Activated T-cell treated with anti-CD3 and anti-CD28 coated beads, Interleukin-2, amount 50 U/mL, for 4 hours (primary cell): Measurements from ENCODE around the gene MSRB2. TPM values are rescaled to one million over a fixed set of nuclear protein-coding genes. Genes with fewer than 3 reads are reported as not detected.

Experiments used
- ATAC-seq, 2 donors: fragments of 200-7000 bp; cut with Tn5 transposase; one replicate each; pipeline ENCODE4 v1.10.0; 2021
- DNase-seq: peaks from one replicate; pipeline ENCODE4 v3.0.0-alpha.2; 2020
- H3K27me3 Mint-ChIP-seq: one replicate; pipeline ENCODE4 v1.8.0; 2021; ENCODE audit warnings: low read depth, mixed read lengths
- H3K36me3 Mint-ChIP-seq: one replicate; pipeline ENCODE4 v1.8.0; 2022; ENCODE audit warnings: mixed read lengths; ENCODE audit not compliant: insufficient read depth
- H3K4me1 Mint-ChIP-seq: one replicate; pipeline ENCODE4 v1.8.0; 2021; ENCODE audit warnings: low read depth, mixed read lengths
- H3K4me3 Mint-ChIP-seq: one replicate; pipeline ENCODE4 v1.8.0; 2021; ENCODE audit warnings: mild to moderate bottlenecking, moderate library complexity, mixed read lengths
- H3K9me3 Mint-ChIP-seq: one replicate; pipeline ENCODE4 v1.8.0; 2021; ENCODE audit warnings: mixed read lengths
- total RNA-seq, 3 donors: library from RNA; stranded (reverse); gene quantifications; one replicate each; pipeline ENCODE4 v1.2.1, GENCODE V29; 2021

Gene MSRB2
- total RNA-seq, 3 donors from 2014 or later: 0.99 to 1.3 (median 1.1) TPM

DNA sequence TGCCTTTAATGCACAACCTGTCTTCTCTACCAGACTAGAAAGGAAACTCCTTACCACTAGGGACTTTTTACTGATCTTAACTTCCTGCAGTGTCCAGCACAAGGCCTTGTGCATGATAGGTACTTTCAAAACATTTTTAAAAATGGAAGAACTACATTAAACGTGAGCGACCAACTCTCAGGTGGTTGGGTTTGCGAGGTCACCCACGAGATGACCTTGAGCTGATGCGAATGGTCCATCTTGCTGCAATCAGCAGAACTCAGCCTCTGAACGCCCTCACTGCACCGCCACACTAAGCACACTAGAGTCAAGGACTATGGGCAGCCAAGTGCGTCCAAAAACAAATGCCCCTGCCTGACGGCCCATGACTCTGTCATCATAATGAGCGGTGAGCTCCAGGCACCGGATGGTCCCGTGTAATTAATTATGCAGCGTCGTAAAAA lies 61.9 kb downstream of the MSRB2 start:
- ATAC-seq (no peak), DNase-seq (no peak)
- Mint-ChIP-seq H3K4me1 (no peaks in the 10 kb centered on the region), H3K36me3 (no peaks in the 10 kb centered on the region), H3K9me3 (no peaks in the 10 kb centered on the region), H3K4me3 (no peak overlapping the region), H3K27me3 (peaks cover 36% of the 10 kb centered on the region)

DNA sequence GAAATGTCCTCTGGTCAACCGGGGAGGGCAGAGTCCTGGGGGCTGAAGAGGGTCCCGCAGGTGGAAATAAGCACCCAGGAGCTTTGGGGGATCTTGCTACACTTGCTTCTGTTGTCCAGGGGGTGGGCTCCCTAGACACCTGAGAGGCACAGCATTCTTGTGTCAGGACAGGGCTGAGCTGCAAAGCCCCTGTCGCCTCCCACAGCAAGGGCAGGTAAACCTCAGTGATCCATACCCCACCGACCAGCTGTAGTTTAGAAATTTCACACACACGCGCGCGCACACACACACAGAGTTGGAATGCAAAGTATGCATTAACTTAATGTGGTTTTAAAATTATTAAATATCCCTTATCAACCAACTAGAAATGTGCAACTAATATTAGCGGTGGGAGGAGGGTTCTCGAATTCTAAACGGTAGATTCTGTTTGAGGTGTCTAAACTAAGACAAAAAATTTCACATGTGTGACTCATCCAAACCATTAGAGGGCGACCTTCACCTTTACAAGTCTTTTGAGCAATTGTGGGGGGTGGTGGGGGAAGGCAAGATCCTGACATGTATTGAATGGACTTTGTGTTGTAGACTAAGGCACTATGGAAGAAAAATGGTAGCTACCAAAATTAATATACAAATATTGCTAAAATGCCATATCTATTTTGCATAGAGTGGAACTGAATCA lies 62.5 kb downstream of the MSRB2 start:
- no peaks in the 10 kb centered on the region for H3K9me3 Mint-ChIP-seq
- peaks cover 36% of the 10 kb centered on the region for H3K27me3 Mint-ChIP-seq
- H3K4me1 Mint-ChIP-seq: no peaks in the 10 kb centered on the region
- ATAC-seq: peak; percentile 46 to 48
- no peak for DNase-seq
- no peak overlapping the region for H3K4me3 Mint-ChIP-seq
- no peaks in the 10 kb centered on the region for H3K36me3 Mint-ChIP-seq

GRCh38 chr10:23158370-23158769 lies 63.0 kb downstream of the MSRB2 start:
- Mint-ChIP-seq H3K27me3 (peaks cover 36% of the 10 kb centered on the region), H3K4me1 (no peaks in the 10 kb centered on the region), H3K36me3 (no peaks in the 10 kb centered on the region), H3K4me3 (no peak overlapping the region), H3K9me3 (no peaks in the 10 kb centered on the region)
- ATAC-seq: peak; percentile 58 to 62
- DNase-seq: peak; percentile 15

- ATAC-seq (no peak), DNase-seq (no peak)
- Mint-ChIP-seq H3K36me3 (no peaks in the 10 kb centered on the region), H3K4me1 (peaks cover 7% of the 10 kb centered on the region), H3K27me3 (peaks cover 56% of the 10 kb centered on the region), H3K9me3 (no peaks in the 10 kb centered on the region), H3K4me3 (no peak overlapping the region)
These were observed 76.0 kb downstream of the MSRB2 start for GRCh38 chr10:23171232-23171876.

Other genes with a start within 250 kb of the MSRB2 start
- not detected for gene ARMC3, start 167.5 kb upstream of the MSRB2 start, total RNA-seq
- gene PTF1A, start 96.7 kb downstream of the MSRB2 start, total RNA-seq: not detected
- gene C10orf67, start 249.2 kb downstream of the MSRB2 start, total RNA-seq: 1 to 10 TPM in 1 of 3 donors, under 1 TPM in 2; 0.42 to 1.1 (median 0.73) TPM